OCI-LY7 (cell line): ENCODE data around the gene MRGPRX3. TPM values are rescaled to one million over a fixed set of nuclear protein-coding genes. Genes with fewer than 3 reads are reported as not detected.

ENCODE experiments used
- BruUV-seq: library from RNA; stranded (reverse); fragments of 400-500 nt; replicated peaks from 2 replicates; lab custom pipeline; 2021; lab: Mats Ljungman, UMichigan
- CTCF ChIA-PET: fragments of 300-600 bp; sonication (Branson Sonifier 250); formaldehyde crosslinking; loops from one replicate; lab custom pipeline; 2022; ENCODE audit warnings: antibody characterized with exemption; ENCODE audit not compliant: unreplicated experiment; lab: Charles Lee
- POLR2A ChIA-PET: fragments of 300-600 bp; sonication (Branson Sonifier 250); formaldehyde crosslinking; loops from one replicate; lab custom pipeline; 2022; ENCODE audit warnings: antibody characterized with exemption; lab: Charles Lee
- DNase-seq: peaks from one replicate; pipeline ENCODE4 v3.0.0-alpha.2; 2015; ENCODE audit warnings: low spot score
- H2AFZ ChIP-seq: fragments of 200-600 bp; sonication (generic), shearing (Covaris generic); 2 replicates; pipeline ENCODE4 v1.6.1; 2014; ENCODE audit warnings: mild to moderate bottlenecking, antibody characterized with exemption, low read length, moderate library complexity
- H3K27ac ChIP-seq: fragments of 200-600 bp; sonication (generic); 2 replicates; pipeline ENCODE4 v1.5.1; 2014; ENCODE audit warnings: mixed run types, low read depth, mild to moderate bottlenecking, moderate library complexity, low read length, inconsistent platforms; ENCODE audit not compliant: poor library complexity, severe bottlenecking
- H3K36me3 ChIP-seq: fragments of 200-600 bp; sonication (generic); 2 replicates; pipeline ENCODE4 v1.6.1; 2014; ENCODE audit warnings: mild to moderate bottlenecking, antibody characterized with exemption, low read length, moderate library complexity, mixed read lengths; ENCODE audit not compliant: insufficient read depth
- H3K4me1 ChIP-seq: fragments of 200-600 bp; sonication (generic); 2 replicates; pipeline ENCODE4 v1.5.1; 2014; ENCODE audit warnings: mild to moderate bottlenecking, low read length; ENCODE audit not compliant: insufficient read depth, poor library complexity, severe bottlenecking
- H3K4me2 ChIP-seq: fragments of 200-600 bp; sonication (generic); 2 replicates; pipeline ENCODE4 v1.6.1; 2014; ENCODE audit warnings: mild to moderate bottlenecking, low read length
- H3K4me3 ChIP-seq: fragments of 200-600 bp; sonication (generic); 2 replicates; pipeline ENCODE4 v1.5.1; 2014; ENCODE audit warnings: mild to moderate bottlenecking, low read depth, low read length; ENCODE audit not compliant: poor library complexity, severe bottlenecking
- H3K79me2 ChIP-seq: fragments of 200-600 bp; sonication (generic); 2 replicates; pipeline ENCODE4 v1.6.1; 2016; ENCODE audit warnings: low read depth, mild to moderate bottlenecking, low read length, moderate library complexity, mixed read lengths; ENCODE audit not compliant: insufficient read depth
- H3K9me2 ChIP-seq: fragments of 200-600 bp; sonication (generic); 2 replicates; pipeline ENCODE4 v1.6.1; 2016; ENCODE audit warnings: mild to moderate bottlenecking, low read length, mixed read lengths; ENCODE audit not compliant: insufficient read depth
- H3K9me3 ChIP-seq: fragments of 200-600 bp; sonication (generic); 2 replicates; pipeline ENCODE4 v1.6.1; 2014; ENCODE audit warnings: mild to moderate bottlenecking, mixed run types, low read length, mixed read lengths
- H4K20me1 ChIP-seq: fragments of 200-600 bp; sonication (generic); 2 replicates; pipeline ENCODE4 v1.6.1; 2014; ENCODE audit warnings: mild to moderate bottlenecking, antibody characterized with exemption, low read length, moderate library complexity, mixed read lengths; ENCODE audit not compliant: insufficient read depth
- EZH2phosphoT487 ChIP-seq: fragments of 200-600 bp; sonication (generic); IDR thresholded peaks from 2 replicates; pipeline ENCODE4 v1.6.1; 2018; ENCODE audit warnings: low read depth, borderline replicate concordance, mild to moderate bottlenecking, mixed run types, antibody characterized with exemption, low read length, moderate library complexity, mixed read lengths
- intact Hi-C: fragments of 100-400 bp; cut with micrococcal nuclease; formaldehyde crosslinking; loops from one replicate; pipeline ENCODE4 v1.10.0; 2022; ENCODE audit not compliant: unreplicated experiment
- small RNA-seq: library from RNA; depleted of rRNA; stranded (forward); fragments of <200 nt; gene quantifications from one replicate; pipeline ENCODE3, GENCODE V24; 2014
- total RNA-seq, 2 experiments: library from RNA; depleted of rRNA in 1 of 2; stranded (reverse); fragments of >200 nt in 1 of 2; shearing (Covaris generic) in 1 of 2; gene quantifications; 2 replicates each; pipeline ENCODE4 v1.2.3, GENCODE V29; 2014 to 2022
- TF ChIP-seq, protein P1 (sequence below): fragments of 200-600 bp; sonication (generic); conservative IDR thresholded peaks from 2 replicates; pipeline ENCODE4 v1.5.1; 2014; ENCODE audit warnings: mild to moderate bottlenecking, antibody characterized with exemption, low read length, moderate library complexity, mixed read lengths

Gene MRGPRX3
- total RNA-seq, 2 experiments from 2014 or later, result not detected

DNA sequence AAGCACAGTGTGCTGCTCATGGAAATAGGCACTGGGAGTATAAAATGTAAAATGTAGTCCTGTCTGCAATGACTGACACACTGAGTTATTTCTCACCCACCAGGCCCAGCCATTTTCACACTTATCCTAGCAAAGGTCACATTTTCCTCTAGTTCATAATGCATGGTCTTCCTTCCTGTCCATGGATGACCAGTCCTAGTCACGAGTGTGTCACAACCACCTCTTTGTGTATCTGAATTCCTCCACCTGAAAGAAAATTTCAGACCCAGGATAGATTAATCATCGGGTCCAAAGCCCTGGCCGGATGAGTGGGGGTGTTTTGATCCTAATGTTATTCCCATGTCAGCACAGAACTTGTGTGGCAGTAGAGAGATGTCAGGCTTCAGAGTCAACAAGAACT lies 40.3 kb downstream of the MRGPRX3 start, which contains the start of gene MRGPRX4:
Gene MRGPRX4, plus strand, starts transcription at position 172 of the 400 bp plus-strand sequence. CDS start 420 bp downstream, outside the sequence.
- H2AFZ ChIP-seq, result no peak within 1 kb of the TSS
- CTCF ChIA-PET, result no interaction called here

DNA sequence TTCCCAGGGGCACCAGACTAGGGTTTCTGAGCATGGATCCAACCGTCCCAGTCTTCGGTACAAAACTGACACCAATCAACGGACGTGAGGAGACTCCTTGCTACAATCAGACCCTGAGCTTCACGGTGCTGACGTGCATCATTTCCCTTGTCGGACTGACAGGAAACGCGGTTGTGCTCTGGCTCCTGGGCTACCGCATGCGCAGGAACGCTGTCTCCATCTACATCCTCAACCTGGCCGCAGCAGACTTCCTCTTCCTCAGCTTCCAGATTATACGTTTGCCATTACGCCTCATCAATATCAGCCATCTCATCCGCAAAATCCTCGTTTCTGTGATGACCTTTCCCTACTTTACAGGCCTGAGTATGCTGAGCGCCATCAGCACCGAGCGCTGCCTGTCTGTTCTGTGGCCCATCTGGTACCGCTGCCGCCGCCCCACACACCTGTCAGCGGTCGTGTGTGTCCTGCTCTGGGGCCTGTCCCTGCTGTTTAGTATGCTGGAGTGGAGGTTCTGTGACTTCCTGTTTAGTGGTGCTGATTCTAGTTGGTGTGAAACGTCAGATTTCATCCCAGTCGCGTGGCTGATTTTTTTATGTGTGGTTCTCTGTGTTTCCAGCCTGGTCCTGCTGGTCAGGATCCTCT lies 41.0 kb downstream of the MRGPRX3 start:
- POLR2A ChIA-PET, result no interaction called here
- Histone ChIP-seq H3K79me2 (no peaks in the 10 kb centered on the region), H4K20me1 (no peaks in the 10 kb centered on the region), H2AFZ (no peak overlapping the region), H3K27ac (no peak overlapping the region), H3K4me2 (no peak overlapping the region), H3K9me2 (no peaks in the 10 kb centered on the region), H3K9me3 (no peaks in the 10 kb centered on the region), H3K4me3 (no peak overlapping the region), H3K4me1 (no peaks in the 10 kb centered on the region), H3K36me3 (no peaks in the 10 kb centered on the region)
- no peak for DNase-seq
- TF ChIP-seq, protein P1, sequence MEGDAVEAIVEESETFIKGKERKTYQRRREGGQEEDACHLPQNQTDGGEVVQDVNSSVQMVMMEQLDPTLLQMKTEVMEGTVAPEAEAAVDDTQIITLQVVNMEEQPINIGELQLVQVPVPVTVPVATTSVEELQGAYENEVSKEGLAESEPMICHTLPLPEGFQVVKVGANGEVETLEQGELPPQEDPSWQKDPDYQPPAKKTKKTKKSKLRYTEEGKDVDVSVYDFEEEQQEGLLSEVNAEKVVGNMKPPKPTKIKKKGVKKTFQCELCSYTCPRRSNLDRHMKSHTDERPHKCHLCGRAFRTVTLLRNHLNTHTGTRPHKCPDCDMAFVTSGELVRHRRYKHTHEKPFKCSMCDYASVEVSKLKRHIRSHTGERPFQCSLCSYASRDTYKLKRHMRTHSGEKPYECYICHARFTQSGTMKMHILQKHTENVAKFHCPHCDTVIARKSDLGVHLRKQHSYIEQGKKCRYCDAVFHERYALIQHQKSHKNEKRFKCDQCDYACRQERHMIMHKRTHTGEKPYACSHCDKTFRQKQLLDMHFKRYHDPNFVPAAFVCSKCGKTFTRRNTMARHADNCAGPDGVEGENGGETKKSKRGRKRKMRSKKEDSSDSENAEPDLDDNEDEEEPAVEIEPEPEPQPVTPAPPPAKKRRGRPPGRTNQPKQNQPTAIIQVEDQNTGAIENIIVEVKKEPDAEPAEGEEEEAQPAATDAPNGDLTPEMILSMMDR, result no peak
- TF ChIP-seq EZH2phosphoT487, result no peak
- BruUV-seq, result no TSS peak
- intact Hi-C loops, result loop anchor here (10.0 kb wide), 1 partner anchor 111 kb away; no protein-coding TSS in a partner anchor
- CTCF ChIA-PET, result no interaction called here

More for the DNA sequence above, 40.3 kb downstream of the MRGPRX3 start, which contains the start of gene MRGPRX4:
- H3K4me2 ChIP-seq, result no peak within 1 kb of the TSS
- H3K9me3 ChIP-seq, result no peaks in the 10 kb centered on the region
- no peaks in the 10 kb centered on the region for H3K4me1 ChIP-seq
- H3K79me2 ChIP-seq, result no peaks in the 10 kb centered on the region
- no peaks in the 10 kb centered on the region for H4K20me1 ChIP-seq
- intact Hi-C loops, result loop anchor here (10.0 kb wide), 1 partner anchor 112 kb away; no protein-coding TSS in a partner anchor
- no TSS peak for BruUV-seq
- no peak within 1 kb of the TSS for H3K4me3 ChIP-seq
- no peaks in the 10 kb centered on the region for H3K36me3 ChIP-seq
- H3K9me2 ChIP-seq, result no peaks in the 10 kb centered on the region
- DNase-seq, result no peak
- TF ChIP-seq, protein P1, result no peak
- TF ChIP-seq EZH2phosphoT487, result no peak
- POLR2A ChIA-PET, result no interaction called here
- no peak within 1 kb of the TSS for H3K27ac ChIP-seq

Small RNA genes within 50 kb of the gene (small RNA-seq; reads per million reads assigned to genes)
- gene HIGD1AP5, result not detected

Other genes with a start within 250 kb of the MRGPRX3 start
- 35.4 and 47.1 TPM in 2 replicates for gene SERGEF, start 119.5 kb upstream of the MRGPRX3 start, total RNA-seq (2014; rRNA removed; shearing (Covaris generic))
- gene SERGEF, start 119.5 kb upstream of the MRGPRX3 start, total RNA-seq (2022), result 42.2 and 43.8 TPM in 2 replicates
- gene TPH1, start 86.3 kb upstream of the MRGPRX3 start, total RNA-seq (2014; rRNA removed; shearing (Covaris generic)), result 0.19 and 0.44 TPM in 2 replicates
- 0.23 and 0.39 TPM in 2 replicates for gene TPH1, start 86.3 kb upstream of the MRGPRX3 start, total RNA-seq (2022)
- gene SAAL1, start 26.5 kb upstream of the MRGPRX3 start, total RNA-seq (2014; rRNA removed; shearing (Covaris generic)), result 32.2 and 40.0 TPM in 2 replicates
- gene SAAL1, start 26.5 kb upstream of the MRGPRX3 start, total RNA-seq (2022), result 46.4 and 52.3 TPM in 2 replicates
- not detected in 2 replicates for gene MRGPRX4, start 40.3 kb downstream of the MRGPRX3 start, total RNA-seq (2014; rRNA removed; shearing (Covaris generic))
- not detected in 2 replicates for gene MRGPRX4, start 40.3 kb downstream of the MRGPRX3 start, total RNA-seq (2022)
- gene SAA4, start 104.2 kb downstream of the MRGPRX3 start, total RNA-seq (2014; rRNA removed; shearing (Covaris generic)), result not detected in 2 replicates
- gene SAA4, start 104.2 kb downstream of the MRGPRX3 start, total RNA-seq (2022), result not detected in 2 replicates
- gene SAA2, start 116.1 kb downstream of the MRGPRX3 start, total RNA-seq (2014; rRNA removed; shearing (Covaris generic)), result not detected in 2 replicates
- gene SAA2, start 116.1 kb downstream of the MRGPRX3 start, total RNA-seq (2022), result not detected in 2 replicates
- gene SAA1, start 133.7 kb downstream of the MRGPRX3 start, total RNA-seq (2014; rRNA removed; shearing (Covaris generic)), result not detected in 2 replicates
- not detected in 2 replicates for gene SAA1, start 133.7 kb downstream of the MRGPRX3 start, total RNA-seq (2022)
- gene HPS5, start 189.6 kb downstream of the MRGPRX3 start, total RNA-seq (2014; rRNA removed; shearing (Covaris generic)), result 23.0 and 31.1 TPM in 2 replicates
- gene HPS5, start 189.6 kb downstream of the MRGPRX3 start, total RNA-seq (2022), result 25.4 and 29.9 TPM in 2 replicates
- 48.0 and 53.1 TPM in 2 replicates for gene GTF2H1, start 190.0 kb downstream of the MRGPRX3 start, total RNA-seq (2014; rRNA removed; shearing (Covaris generic))
- gene GTF2H1, start 190.0 kb downstream of the MRGPRX3 start, total RNA-seq (2022), result 58.0 and 62.1 TPM in 2 replicates